Fibroblast of the conjunctiva (primary cell): Measurements from ENCODE around the gene FRZB.
"Not testable (repeated sequence)": the region's sequence is repeated elsewhere in the genome, so short reads cannot be mapped to it uniquely, and the experiment has no call there.

ENCODE experiments used
- DNase-seq: peaks from one replicate; pipeline ENCODE4 v3.0.0-alpha.2; 2010; ENCODE audit warnings: low read depth

Gene FRZB

GRCh38 chr2:182890773-182891378, 24.4 kb upstream of the FRZB start:
- DNase-seq = no peak

GRCh38 chr2:182890305-182890704, 23.9 kb upstream of the FRZB start:
- DNase-seq = no peak

GRCh38 chr2:182887753-182888415, 21.4 kb upstream of the FRZB start:
- DNase-seq = no peak

- no peak for DNase-seq
Observed at GRCh38 chr2:182887093-182887492, 20.7 kb upstream of the FRZB start.

- no peak for DNase-seq
Observed at GRCh38 chr2:182885771-182886170, 19.3 kb upstream of the FRZB start.

GRCh38 chr2:182883451-182883850, 17.0 kb upstream of the FRZB start:
- no peak for DNase-seq

- DNase-seq = not testable (repeated sequence)
Observed at GRCh38 chr2:182880100-182880499, 13.7 kb upstream of the FRZB start.

- not testable (repeated sequence) for DNase-seq
Observed at GRCh38 chr2:182876653-182877052, 10.2 kb upstream of the FRZB start.

- DNase-seq = no peak
Observed at GRCh38 chr2:182870227-182870626, 3.8 kb upstream of the FRZB start.

- DNase-seq = no peak
Observed at GRCh38 chr2:182868054-182868796, 1.8 kb upstream of the FRZB start.

GRCh38 chr2:182867426-182868053, 1.1 kb upstream of the FRZB start:
- no peak for DNase-seq

- DNase-seq = no peak
Observed at GRCh38 chr2:182866095-182866460, 359 bp downstream of the FRZB start.

GRCh38 chr2:182864949-182865570, 1.4 kb downstream of the FRZB start:
- no peak for DNase-seq

- DNase-seq = no peak
Observed at GRCh38 chr2:182863642-182864041, 2.8 kb downstream of the FRZB start.

- no peak for DNase-seq
Observed at GRCh38 chr2:182862091-182862490, 4.3 kb downstream of the FRZB start.

- no peak for DNase-seq
Observed at GRCh38 chr2:182860858-182861257, 5.6 kb downstream of the FRZB start.

GRCh38 chr2:182858671-182859070, 7.8 kb downstream of the FRZB start:
- DNase-seq = no peak

- no peak for DNase-seq
Observed at GRCh38 chr2:182855376-182855775, 11.1 kb downstream of the FRZB start.

GRCh38 chr2:182854375-182855105, 11.9 kb downstream of the FRZB start:
- DNase-seq = no peak

GRCh38 chr2:182852801-182853200, 13.6 kb downstream of the FRZB start:
- DNase-seq = no peak

GRCh38 chr2:182852090-182852489, 14.3 kb downstream of the FRZB start:
- no peak for DNase-seq
